ENCODE measurements around the gene KCNA10. TPM values are rescaled to one million over a fixed set of nuclear protein-coding genes. Genes with fewer than 3 reads are reported as not detected.

KCNA10 gene
- total and polyA plus RNA-seq, 2 of the 13 experiments (the other 11 are each of a cell fraction or from before 2014, with no cell fraction given) = not detected

DNA sequence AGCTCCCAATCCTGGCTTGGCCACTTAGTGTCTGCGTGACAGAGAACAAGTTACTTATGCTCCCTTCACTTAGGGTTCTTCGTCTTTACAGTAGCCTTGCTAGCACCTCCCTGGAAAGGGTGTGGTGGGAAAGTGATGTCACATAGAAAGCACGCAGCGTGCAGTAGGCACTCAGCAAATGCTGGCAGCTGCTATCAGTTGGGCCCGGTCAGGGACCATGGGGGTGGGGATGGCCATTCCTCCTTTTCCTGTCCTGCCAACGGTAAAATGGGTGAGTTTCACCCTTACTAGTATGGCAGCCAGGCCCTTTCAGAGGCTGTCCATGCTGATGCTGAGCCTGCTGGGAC, 6.2 kb upstream of the KCNA10 start:
- H3K36me3 ChIP-seq (replicated peaks in 1 of 2; ENCODE audit: control insufficient read depth in 1 of 2, insufficient read depth in 2 of 2, low read length in 2 of 2) = no peaks in the 10 kb centered on the region
- no peaks in the 10 kb centered on the region for H3K79me2 ChIP-seq (ENCODE audit: insufficient read depth, low read length)
- intact Hi-C loops (cut with micrococcal nuclease; ENCODE audit: unreplicated experiment) (loop anchor here (2.0 to 10.0 kb wide), 2 partner anchors 24 to 90 kb away; no protein-coding TSS in a partner anchor), in situ Hi-C loops (cut with HindIII; ENCODE audit: extremely low pct_ligation_motif_present, low pct_unique_long_range_greater_than_20kb) (no loop called here)
- no peaks in the 10 kb centered on the region for H3K4me1 ChIP-seq (ENCODE audit: insufficient read depth, low read length)
- FAIRE-seq (no peak), ATAC-seq (no peak), DNase-seq (ENCODE audit: low spot score) (no peak)
- no peaks in the 10 kb centered on the region for H4K20me1 ChIP-seq (ENCODE audit: insufficient read depth, low read length)
- no peak overlapping the region for H3K27ac ChIP-seq (ENCODE audit: extremely low read length, insufficient read depth, low read length)
- ChIA-PET CTCF (ENCODE audit: low intra/inter-chr PET ratio, low total read pairs) (interaction anchor here (0.9 to 2.3 kb wide), 2 partner anchors 23 to 91 kb away, joined by 4 to 8 read pairs; no protein-coding TSS in a partner anchor), POLR2A (no interaction called here)
- TF ChIP-seq, protein P1, sequence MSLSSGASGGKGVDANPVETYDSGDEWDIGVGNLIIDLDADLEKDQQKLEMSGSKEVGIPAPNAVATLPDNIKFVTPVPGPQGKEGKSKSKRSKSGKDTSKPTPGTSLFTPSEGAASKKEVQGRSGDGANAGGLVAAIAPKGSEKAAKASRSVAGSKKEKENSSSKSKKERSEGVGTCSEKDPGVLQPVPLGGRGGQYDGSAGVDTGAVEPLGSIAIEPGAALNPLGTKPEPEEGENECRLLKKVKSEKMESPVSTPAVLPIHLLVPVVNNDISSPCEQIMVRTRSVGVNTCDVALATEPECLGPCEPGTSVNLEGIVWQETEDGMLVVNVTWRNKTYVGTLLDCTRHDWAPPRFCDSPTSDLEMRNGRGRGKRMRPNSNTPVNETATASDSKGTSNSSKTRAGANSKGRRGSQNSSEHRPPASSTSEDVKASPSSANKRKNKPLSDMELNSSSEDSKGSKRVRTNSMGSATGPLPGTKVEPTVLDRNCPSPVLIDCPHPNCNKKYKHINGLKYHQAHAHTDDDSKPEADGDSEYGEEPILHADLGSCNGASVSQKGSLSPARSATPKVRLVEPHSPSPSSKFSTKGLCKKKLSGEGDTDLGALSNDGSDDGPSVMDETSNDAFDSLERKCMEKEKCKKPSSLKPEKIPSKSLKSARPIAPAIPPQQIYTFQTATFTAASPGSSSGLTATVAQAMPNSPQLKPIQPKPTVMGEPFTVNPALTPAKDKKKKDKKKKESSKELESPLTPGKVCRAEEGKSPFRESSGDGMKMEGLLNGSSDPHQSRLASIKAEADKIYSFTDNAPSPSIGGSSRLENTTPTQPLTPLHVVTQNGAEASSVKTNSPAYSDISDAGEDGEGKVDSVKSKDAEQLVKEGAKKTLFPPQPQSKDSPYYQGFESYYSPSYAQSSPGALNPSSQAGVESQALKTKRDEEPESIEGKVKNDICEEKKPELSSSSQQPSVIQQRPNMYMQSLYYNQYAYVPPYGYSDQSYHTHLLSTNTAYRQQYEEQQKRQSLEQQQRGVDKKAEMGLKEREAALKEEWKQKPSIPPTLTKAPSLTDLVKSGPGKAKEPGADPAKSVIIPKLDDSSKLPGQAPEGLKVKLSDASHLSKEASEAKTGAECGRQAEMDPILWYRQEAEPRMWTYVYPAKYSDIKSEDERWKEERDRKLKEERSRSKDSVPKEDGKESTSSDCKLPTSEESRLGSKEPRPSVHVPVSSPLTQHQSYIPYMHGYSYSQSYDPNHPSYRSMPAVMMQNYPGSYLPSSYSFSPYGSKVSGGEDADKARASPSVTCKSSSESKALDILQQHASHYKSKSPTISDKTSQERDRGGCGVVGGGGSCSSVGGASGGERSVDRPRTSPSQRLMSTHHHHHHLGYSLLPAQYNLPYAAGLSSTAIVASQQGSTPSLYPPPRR (CRISPR knock-in tag; IDR thresholded peaks at IDR 0.05; ENCODE audit: borderline replicate concordance) = no peak
- no peak for TF ChIP-seq ZNF543 (CRISPR knock-in tag; IDR thresholded peaks at IDR 0.05)
- TF ChIP-seq ZFP36L1 (CRISPR knock-in tag; IDR thresholded peaks at IDR 0.05) = no peak
- no peak for TF ChIP-seq RARG (CRISPR knock-in tag; IDR thresholded peaks at IDR 0.05; ENCODE audit: low read depth)
- TF ChIP-seq SRSF4 (IDR thresholded peaks at IDR 0.05; ENCODE audit: low read depth, low read length, poor library complexity, severe bottlenecking) = no peak
- no peak for TF ChIP-seq ZSCAN9 (CRISPR knock-in tag; IDR thresholded peaks at IDR 0.05; ENCODE audit: borderline replicate concordance)
- no peak for TF ChIP-seq SETDB1 (CRISPR knock-in tag; IDR thresholded peaks at IDR 0.05; ENCODE audit: borderline replicate concordance)
- TF ChIP-seq HOXA3 (CRISPR knock-in tag; IDR thresholded peaks at IDR 0.05) = no peak
- TF ChIP-seq ZNF83 (CRISPR knock-in tag; IDR thresholded peaks at IDR 0.05; ENCODE audit: borderline replicate concordance) = no peak
- TF ChIP-seq ZFYVE20 (CRISPR knock-in tag; IDR thresholded peaks at IDR 0.05; ENCODE audit: borderline replicate concordance, low read depth) = no peak
- no peak for TF ChIP-seq ZNF749 (CRISPR knock-in tag; IDR thresholded peaks at IDR 0.05; ENCODE audit: borderline replicate concordance)
- no peak for TF ChIP-seq ZNF251 (CRISPR knock-in tag; IDR thresholded peaks at IDR 0.05)
- TF ChIP-seq KDM2A (CRISPR knock-in tag; IDR thresholded peaks at IDR 0.05; ENCODE audit: borderline replicate concordance, low read depth) = no peak
- no peak overlapping the region for H3K4me3 ChIP-seq (replicated peaks in 1 of 3; ENCODE audit: insufficient read depth in 1 of 3, low read depth in 2 of 3, low read length in 3 of 3)
- BruUV-seq (replicated peaks) = no TSS peak
- H3K4me2 ChIP-seq (ENCODE audit: low read depth, low read length) = no peak overlapping the region
- no peak overlapping the region for H2AFZ ChIP-seq (ENCODE audit: low read length)
- no peak overlapping the region for H3K9ac ChIP-seq (ENCODE audit: insufficient read depth, low read depth, low read length)
- H3K9me3 ChIP-seq (ENCODE audit: low read length) = no peaks in the 10 kb centered on the region
- peaks cover 0 to 1% of the 10 kb centered on the region in 2 experiments; a peak in 2 of 5 replicates for H3K27me3 ChIP-seq (ENCODE audit: control insufficient read depth in 1 of 2, insufficient read depth in 2 of 2, low read length in 2 of 2)
- 21% methylated on average over 4 of the region's 6 CpGs for WGBS (ENCODE audit: low lambda C conversion rate)

All from HepG2 (cell line).